ENCODE measurements around the gene ABCA3.

DNA sequence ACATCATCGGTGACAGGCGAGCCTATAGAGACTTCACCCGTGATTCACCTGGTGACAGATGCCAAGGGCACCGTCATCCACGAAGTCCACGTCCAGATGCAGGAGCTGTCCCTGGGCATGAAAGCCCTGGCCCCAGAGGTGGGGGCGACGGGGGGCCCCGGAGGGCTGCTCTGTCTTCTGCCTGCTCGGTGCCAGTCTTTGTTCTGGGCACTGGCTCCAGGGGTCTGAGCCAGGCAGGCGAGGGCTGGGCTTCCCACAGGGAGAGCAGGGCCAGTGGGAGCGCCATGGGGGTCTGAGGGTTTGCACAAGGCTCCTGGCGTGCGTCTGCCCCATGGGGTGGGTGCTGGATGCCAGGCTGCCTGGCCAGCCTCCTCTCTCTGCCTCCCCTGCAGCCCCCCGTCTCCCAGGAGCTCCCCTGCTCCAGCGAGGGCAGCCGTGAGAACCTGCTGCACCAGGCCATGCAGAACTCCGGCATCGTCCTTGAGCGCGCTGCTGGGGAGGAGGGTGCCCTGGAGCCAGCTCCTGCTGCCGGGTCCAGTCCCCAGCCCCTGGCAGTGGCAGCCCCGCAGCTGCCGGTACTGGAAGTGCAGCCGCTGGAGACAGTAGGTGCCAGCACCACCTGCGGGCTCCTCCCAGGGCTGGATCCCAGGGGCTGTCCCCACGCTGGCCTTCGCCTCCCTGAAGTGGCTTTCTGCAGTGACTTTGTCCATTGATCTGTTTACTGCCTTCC is 107.3 kb downstream of the ABCA3 start:
- TF ChIP-seq EZH2 (IDR thresholded peaks at IDR 0.05; ENCODE audit: borderline replicate concordance, low read depth, low read length, poor library complexity, severe bottlenecking) = no peak
- TF ChIP-seq, protein P1, sequence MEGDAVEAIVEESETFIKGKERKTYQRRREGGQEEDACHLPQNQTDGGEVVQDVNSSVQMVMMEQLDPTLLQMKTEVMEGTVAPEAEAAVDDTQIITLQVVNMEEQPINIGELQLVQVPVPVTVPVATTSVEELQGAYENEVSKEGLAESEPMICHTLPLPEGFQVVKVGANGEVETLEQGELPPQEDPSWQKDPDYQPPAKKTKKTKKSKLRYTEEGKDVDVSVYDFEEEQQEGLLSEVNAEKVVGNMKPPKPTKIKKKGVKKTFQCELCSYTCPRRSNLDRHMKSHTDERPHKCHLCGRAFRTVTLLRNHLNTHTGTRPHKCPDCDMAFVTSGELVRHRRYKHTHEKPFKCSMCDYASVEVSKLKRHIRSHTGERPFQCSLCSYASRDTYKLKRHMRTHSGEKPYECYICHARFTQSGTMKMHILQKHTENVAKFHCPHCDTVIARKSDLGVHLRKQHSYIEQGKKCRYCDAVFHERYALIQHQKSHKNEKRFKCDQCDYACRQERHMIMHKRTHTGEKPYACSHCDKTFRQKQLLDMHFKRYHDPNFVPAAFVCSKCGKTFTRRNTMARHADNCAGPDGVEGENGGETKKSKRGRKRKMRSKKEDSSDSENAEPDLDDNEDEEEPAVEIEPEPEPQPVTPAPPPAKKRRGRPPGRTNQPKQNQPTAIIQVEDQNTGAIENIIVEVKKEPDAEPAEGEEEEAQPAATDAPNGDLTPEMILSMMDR (conservative IDR thresholded peaks at IDR 0.05; ENCODE audit: low read depth, low read length) = no peak
